Astrocyte (in vitro differentiated cells and primary cell): ENCODE data around the gene TMEM50A.
"Not testable (repeated sequence)": the region's sequence is repeated elsewhere in the genome, so short reads cannot be mapped to it uniquely, and the experiment has no call there.

Source experiments
- EZH2 ChIP-seq: IDR thresholded peaks from 2 replicates; pipeline ENCODE4 v1.6.1; 2012; ENCODE audit warnings: mild to moderate bottlenecking, low read length, inconsistent platforms; ENCODE audit not compliant: insufficient read depth
- TF ChIP-seq, protein P1 (sequence below): IDR thresholded peaks from 2 replicates; pipeline ENCODE4 v1.5.1; 2011; ENCODE audit warnings: low read depth, mild to moderate bottlenecking, inconsistent platforms, low read length, moderate library complexity; ENCODE audit not compliant: insufficient read depth

- TF ChIP-seq, protein P1, sequence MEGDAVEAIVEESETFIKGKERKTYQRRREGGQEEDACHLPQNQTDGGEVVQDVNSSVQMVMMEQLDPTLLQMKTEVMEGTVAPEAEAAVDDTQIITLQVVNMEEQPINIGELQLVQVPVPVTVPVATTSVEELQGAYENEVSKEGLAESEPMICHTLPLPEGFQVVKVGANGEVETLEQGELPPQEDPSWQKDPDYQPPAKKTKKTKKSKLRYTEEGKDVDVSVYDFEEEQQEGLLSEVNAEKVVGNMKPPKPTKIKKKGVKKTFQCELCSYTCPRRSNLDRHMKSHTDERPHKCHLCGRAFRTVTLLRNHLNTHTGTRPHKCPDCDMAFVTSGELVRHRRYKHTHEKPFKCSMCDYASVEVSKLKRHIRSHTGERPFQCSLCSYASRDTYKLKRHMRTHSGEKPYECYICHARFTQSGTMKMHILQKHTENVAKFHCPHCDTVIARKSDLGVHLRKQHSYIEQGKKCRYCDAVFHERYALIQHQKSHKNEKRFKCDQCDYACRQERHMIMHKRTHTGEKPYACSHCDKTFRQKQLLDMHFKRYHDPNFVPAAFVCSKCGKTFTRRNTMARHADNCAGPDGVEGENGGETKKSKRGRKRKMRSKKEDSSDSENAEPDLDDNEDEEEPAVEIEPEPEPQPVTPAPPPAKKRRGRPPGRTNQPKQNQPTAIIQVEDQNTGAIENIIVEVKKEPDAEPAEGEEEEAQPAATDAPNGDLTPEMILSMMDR = not testable (repeated sequence)
- not testable (repeated sequence) for TF ChIP-seq EZH2
Observed at GRCh38 chr1:25409641-25410427, 71.7 kb downstream of the TMEM50A start.
